Measurements from ENCODE around the gene ATG9A. TPM values are rescaled to one million over a fixed set of nuclear protein-coding genes. Genes with fewer than 3 reads are reported as not detected.
A peak's percentile ranks its signal among the peaks of the same experiment; 100 is the strongest.

Gene ATG9A
- total RNA-seq, 1 experiment from 2014 or later = 52.1 TPM

DNA sequence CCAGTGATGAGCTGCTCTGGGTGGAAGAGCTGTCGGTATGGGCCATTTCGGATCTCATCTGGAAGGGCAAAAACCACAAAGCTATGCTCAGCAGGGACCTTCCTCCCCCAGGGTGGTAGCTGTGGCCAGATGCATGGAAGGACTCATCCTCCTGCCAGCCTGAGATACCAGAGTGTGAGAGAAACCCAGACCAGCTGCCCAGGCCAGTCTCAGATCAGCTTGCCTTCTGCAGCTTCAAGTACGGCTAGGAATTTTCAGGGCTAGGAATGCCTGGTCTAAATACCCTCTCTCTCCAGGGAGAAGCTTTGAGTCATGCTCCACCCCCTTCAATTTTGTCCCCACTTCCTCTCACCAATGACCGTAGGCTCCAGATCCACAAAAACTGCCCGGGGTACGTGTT, 22.2 kb upstream of the ATG9A start:
- peaks cover 56% of the 10 kb centered on the region for H3K36me3 Mint-ChIP-seq (ENCODE audit: insufficient read depth, unreplicated experiment)
- H3K9me3 Mint-ChIP-seq (ENCODE audit: unreplicated experiment) = no peaks in the 10 kb centered on the region
- BruUV-seq (replicated peaks) = no TSS peak
- ChIA-PET CTCF (interaction anchor here (0.6 to 10.3 kb wide), 8 partner anchors 22 to 81 kb away, joined by 3 to 123 read pairs (median 4); no protein-coding TSS in a partner anchor), POLR2A (interaction anchor here (0.9 to 14.1 kb wide), 10 partner anchors 18 to 75 kb away, joined by 3 to 401 read pairs (median 24); partner anchors contain the start of genes ABCB6, ANKZF1, ATG9A and CNPPD1)
- H3K4me3 Mint-ChIP-seq (ENCODE audit: unreplicated experiment) = peak overlapping the region; percentile 91
- intact Hi-C loops (cut with micrococcal nuclease) = loop anchor here (2.0 kb wide), 2 partner anchors 33 to 75 kb away; partner anchors contain the start of genes ABCB6 and CNPPD1
- peaks cover 42% of the 10 kb centered on the region for H3K4me1 Mint-ChIP-seq (ENCODE audit: insufficient read depth, unreplicated experiment)
- DNase-seq (ENCODE audit: unreplicated experiment) = no peak
- TF ChIP-seq, protein P1, sequence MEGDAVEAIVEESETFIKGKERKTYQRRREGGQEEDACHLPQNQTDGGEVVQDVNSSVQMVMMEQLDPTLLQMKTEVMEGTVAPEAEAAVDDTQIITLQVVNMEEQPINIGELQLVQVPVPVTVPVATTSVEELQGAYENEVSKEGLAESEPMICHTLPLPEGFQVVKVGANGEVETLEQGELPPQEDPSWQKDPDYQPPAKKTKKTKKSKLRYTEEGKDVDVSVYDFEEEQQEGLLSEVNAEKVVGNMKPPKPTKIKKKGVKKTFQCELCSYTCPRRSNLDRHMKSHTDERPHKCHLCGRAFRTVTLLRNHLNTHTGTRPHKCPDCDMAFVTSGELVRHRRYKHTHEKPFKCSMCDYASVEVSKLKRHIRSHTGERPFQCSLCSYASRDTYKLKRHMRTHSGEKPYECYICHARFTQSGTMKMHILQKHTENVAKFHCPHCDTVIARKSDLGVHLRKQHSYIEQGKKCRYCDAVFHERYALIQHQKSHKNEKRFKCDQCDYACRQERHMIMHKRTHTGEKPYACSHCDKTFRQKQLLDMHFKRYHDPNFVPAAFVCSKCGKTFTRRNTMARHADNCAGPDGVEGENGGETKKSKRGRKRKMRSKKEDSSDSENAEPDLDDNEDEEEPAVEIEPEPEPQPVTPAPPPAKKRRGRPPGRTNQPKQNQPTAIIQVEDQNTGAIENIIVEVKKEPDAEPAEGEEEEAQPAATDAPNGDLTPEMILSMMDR (IDR thresholded peaks at IDR 0.05; ENCODE audit: unreplicated experiment) = no peak
- no peaks in the 10 kb centered on the region for H3K27me3 Mint-ChIP-seq (ENCODE audit: insufficient read depth, unreplicated experiment)
- H3K27ac Mint-ChIP-seq (ENCODE audit: low read depth, unreplicated experiment) = peak overlapping the region; percentile 51

DNA sequence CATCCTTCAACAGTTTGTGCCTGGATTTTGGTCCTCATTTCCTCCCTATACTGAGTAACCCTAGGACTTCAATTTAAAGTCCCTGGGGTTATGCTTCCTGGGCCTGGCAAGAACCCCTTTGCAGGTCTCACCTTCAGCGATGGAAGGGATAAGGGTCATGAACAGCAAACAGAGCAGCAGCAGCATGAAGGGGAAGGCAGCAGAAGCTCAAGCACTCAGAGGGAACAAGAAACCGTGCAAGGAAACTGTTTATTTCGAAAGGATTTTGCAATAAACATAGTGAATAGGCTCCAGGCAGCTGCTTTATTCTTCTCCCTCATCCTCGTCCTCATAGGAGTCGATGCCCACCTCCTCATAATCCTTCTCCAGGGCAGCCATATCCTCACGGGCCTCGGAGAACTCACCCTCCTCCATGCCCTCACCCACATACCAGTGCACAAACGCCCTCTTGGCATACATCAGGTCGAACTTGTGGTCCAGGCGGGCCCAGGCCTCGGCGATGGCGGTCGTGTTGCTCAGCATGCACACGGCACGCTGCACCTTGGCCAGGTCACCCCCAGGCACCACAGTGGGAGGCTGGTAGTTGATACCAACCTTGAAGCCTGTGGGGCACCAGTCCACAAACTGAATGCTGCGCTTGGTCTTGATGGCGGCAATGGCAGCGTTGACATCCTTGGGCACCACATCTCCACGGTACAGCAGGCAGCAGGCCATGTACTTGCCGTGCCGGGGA, 20.8 kb upstream of the ATG9A start:
- CTCF ChIA-PET = interaction anchor here (1.0 to 10.3 kb wide), 9 partner anchors 12 to 90 kb away, joined by 3 to 123 read pairs (median 4); partner anchors contain the start of genes ANKZF1, ATG9A, CNPPD1 and DNAJB2
- no TSS peak for BruUV-seq (replicated peaks)
- POLR2A ChIA-PET = interaction anchor here (0.5 to 14.1 kb wide), 18 partner anchors 10 to 1031 kb away, joined by 3 to 401 read pairs (median 6); partner anchors contain the start of genes ABCB6, ANKZF1, ATG9A and CNPPD1
- Mint-ChIP-seq H3K36me3 (ENCODE audit: insufficient read depth, unreplicated experiment) (peaks cover 64% of the 10 kb centered on the region), H3K9me3 (ENCODE audit: unreplicated experiment) (no peaks in the 10 kb centered on the region), H3K4me3 (ENCODE audit: unreplicated experiment) (peak overlapping the region; percentile 64), H3K27me3 (ENCODE audit: insufficient read depth, unreplicated experiment) (no peaks in the 10 kb centered on the region), H3K4me1 (ENCODE audit: insufficient read depth, unreplicated experiment) (peaks cover 42% of the 10 kb centered on the region), H3K27ac (ENCODE audit: low read depth, unreplicated experiment) (peak overlapping the region; percentile 86)
- TF ChIP-seq, protein P1 (IDR thresholded peaks at IDR 0.05; ENCODE audit: unreplicated experiment) = no peak
- no peak for DNase-seq (ENCODE audit: unreplicated experiment)
- intact Hi-C loops (cut with micrococcal nuclease) = no loop called here

DNA sequence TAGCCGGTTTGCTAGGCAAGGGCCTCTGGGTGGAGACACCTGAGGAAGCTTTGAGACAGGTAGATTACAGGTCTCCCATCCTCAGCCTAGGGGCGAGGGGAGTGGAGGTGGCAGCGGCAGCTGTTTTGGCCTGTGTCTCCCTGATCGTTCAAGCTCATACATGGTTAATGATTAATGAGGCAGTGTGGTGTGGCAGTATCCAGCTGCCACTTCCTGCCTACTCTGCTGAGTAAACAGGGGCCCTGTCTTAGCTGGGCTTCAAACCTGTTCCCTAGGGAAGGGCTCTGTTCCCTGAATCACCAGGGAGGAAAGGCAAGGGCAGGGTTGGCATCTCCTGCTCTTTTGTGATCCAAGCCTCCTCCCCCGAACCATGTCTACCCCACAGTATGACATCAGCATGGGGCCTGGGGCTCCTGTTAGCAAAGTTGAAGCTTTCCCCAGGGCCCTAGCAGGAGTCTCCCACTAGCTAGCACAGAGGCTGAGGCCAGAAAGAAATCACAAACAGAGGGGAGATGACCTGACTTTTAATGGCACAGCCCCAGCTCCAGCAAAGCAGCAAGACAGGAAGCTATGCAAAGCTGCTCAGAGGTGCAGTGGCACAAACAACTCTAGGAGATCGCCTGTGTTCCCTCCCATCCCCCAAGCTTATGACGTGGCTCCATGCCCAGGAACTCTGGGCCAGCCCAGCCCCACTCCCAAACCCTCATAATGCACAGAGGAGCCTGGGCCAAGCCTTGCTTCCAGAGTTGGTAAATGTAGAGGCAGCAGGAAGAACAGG, 20.0 kb upstream of the ATG9A start:
- H3K27me3 Mint-ChIP-seq (ENCODE audit: insufficient read depth, unreplicated experiment) = no peaks in the 10 kb centered on the region
- POLR2A ChIA-PET = interaction anchor here (0.8 to 14.1 kb wide), 18 partner anchors 11 to 1031 kb away, joined by 3 to 401 read pairs (median 6); partner anchors contain the start of genes ABCB6, ANKZF1, ATG9A and CNPPD1
- BruUV-seq (replicated peaks) = no TSS peak
- CTCF ChIA-PET = interaction anchor here (0.6 to 10.3 kb wide), 13 partner anchors 13 to 392 kb away, joined by 3 to 123 read pairs (median 4); partner anchors contain the start of genes ANKZF1, ATG9A, CNPPD1 and DNAJB2
- TF ChIP-seq, protein P1 (IDR thresholded peaks at IDR 0.05; ENCODE audit: unreplicated experiment) = no peak
- peak; percentile 92 for DNase-seq (ENCODE audit: unreplicated experiment)
- H3K4me3 Mint-ChIP-seq (ENCODE audit: unreplicated experiment) = peak overlapping the region; percentile 64
- H3K27ac Mint-ChIP-seq (ENCODE audit: low read depth, unreplicated experiment) = peak overlapping the region; percentile 86
- intact Hi-C loops (cut with micrococcal nuclease) = loop anchor here (1.0 to 5.0 kb wide), 2 partner anchors 48 to 89 kb away; partner anchors contain the start of gene NHEJ1
- H3K9me3 Mint-ChIP-seq (ENCODE audit: unreplicated experiment) = no peaks in the 10 kb centered on the region
- peaks cover 64% of the 10 kb centered on the region for H3K36me3 Mint-ChIP-seq (ENCODE audit: insufficient read depth, unreplicated experiment)
- H3K4me1 Mint-ChIP-seq (ENCODE audit: insufficient read depth, unreplicated experiment) = peaks cover 35% of the 10 kb centered on the region

All from MCF 10A (cell line).